HAP-1 (cell line): ENCODE data around the gene BCAR3.
"Not testable (repeated sequence)": the region's sequence is repeated elsewhere in the genome, so short reads cannot be mapped to it uniquely, and the experiment has no call there.

Source experiments
- DNase-seq, 2 experiments: peaks; one replicate each; pipeline ENCODE4 v3.0.0-alpha.2; 2016 to 2020; ENCODE audit warnings: low spot score in 2 of 2
- H3K27me3 ChIP-seq: fragments of 250-450 bp; sonication (Bioruptor Pico); 2 replicates; pipeline ENCODE4 v1.5.1; 2020; ENCODE audit warnings: low read depth, mild to moderate bottlenecking, moderate library complexity
- H3K36me3 ChIP-seq: fragments of 250-450 bp; sonication (Bioruptor Pico); replicated peaks from 2 replicates; pipeline ENCODE4 v1.5.1; 2020; ENCODE audit warnings: mild to moderate bottlenecking
- H3K4me1 ChIP-seq: fragments of 250-450 bp; sonication (Bioruptor Pico); 2 replicates; pipeline ENCODE4 v1.5.1; 2020; ENCODE audit warnings: mild to moderate bottlenecking
- H3K4me3 ChIP-seq: fragments of 250-450 bp; sonication (Bioruptor Pico); 2 replicates; pipeline ENCODE4 v1.5.1; 2020; ENCODE audit warnings: mild to moderate bottlenecking, moderate library complexity
- H3K9me3 ChIP-seq: fragments of 250-450 bp; sonication (Bioruptor Pico); 2 replicates; pipeline ENCODE4 v1.5.1; 2020; ENCODE audit warnings: mild to moderate bottlenecking, moderate library complexity
- in situ Hi-C: fragments of 300-500 bp; cut with MboI; formaldehyde crosslinking; loops from 3 replicates; pipeline ENCODE4 v1.14.3; 2020; ENCODE audit warnings: low sequenced_read_pairs, inconsistent platforms, mixed read lengths

The BCAR3 gene

DNA sequence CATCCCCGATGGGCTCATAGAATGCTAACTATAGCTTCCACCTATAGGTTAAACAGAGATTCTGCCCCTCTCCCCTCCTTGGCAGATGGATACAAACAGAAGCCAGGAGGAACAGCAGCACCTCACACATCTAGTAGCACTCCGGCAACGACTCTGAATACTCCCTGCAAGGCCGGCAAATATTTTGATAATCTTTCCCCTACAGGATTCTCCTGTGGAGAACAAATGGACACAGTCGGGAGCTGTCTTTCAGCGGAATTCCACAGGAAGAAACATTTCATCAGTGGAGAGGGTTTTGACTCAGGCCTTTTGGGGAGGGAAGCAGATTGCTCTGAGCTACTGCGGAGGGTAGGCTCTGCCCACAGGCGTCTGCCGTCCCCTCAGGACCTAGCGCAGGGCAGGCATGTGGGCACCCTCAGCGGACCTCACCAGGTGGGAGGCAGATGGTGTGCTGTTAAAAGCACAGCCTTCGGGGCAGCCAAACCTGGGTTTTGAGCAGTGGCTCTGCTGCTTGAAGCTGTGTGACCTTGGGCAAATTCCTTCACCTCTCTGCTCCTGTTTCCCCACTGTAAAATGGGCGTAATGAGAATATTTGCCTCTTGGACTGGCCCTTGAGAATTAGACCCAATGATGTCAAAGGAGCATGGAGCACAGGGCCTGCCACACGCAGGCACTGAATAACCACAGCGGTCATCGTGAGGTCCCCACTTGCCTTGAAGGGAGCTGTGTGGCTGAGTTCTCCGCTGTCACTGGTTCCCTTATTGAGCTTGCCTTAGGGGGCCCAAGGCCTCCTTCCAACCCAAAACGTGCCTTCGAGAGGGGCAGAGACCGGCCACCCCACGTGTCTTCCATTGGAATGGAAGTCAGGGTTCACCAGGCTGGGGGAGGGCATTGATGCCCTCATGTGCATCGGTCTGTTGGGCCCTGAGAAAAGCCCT, 19.2 kb upstream of the BCAR3 start:
- Histone ChIP-seq H3K27me3 (no peaks in the 10 kb centered on the region), H3K4me3 (no peak overlapping the region), H3K4me1 (no peaks in the 10 kb centered on the region), H3K36me3 (no peaks in the 10 kb centered on the region), H3K9me3 (no peaks in the 10 kb centered on the region)
- in situ Hi-C loops: no loop called here
- DNase-seq: no peak

DNA sequence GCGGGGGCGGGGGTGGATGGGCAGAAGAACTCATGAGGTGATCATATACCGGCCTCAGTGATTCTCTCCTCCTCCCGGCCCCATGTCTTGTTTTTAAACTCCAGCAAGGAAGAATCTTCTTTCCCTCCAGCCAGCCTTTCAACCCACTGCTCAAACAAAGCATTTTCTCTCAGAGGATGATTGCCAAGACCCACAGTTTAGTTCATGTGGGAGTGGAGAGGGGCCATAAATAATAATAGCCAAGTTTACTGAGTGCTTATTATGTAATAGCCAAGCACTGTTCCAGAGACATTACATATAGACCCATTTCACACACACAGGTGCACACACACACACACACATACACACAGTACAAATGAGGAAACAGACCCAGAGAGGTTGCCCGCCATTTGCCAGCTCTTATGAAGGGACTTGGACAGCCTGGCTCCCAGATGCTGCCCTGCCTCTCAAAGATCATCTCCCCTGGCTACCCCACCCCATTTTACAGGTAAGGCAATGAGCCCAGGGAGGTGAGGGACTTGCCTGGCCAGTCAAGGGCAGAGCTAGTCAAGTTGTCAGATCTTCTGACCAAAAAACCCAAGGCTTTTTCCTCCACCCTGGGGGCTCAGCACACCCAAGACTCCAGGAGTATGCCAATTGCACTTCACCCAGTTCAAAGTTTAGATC, 18.0 kb upstream of the BCAR3 start:
- no peaks in the 10 kb centered on the region for H3K36me3 ChIP-seq
- no peaks in the 10 kb centered on the region for H3K27me3 ChIP-seq
- no peak overlapping the region for H3K4me3 ChIP-seq
- no peak for DNase-seq
- in situ Hi-C loops: no loop called here
- no peaks in the 10 kb centered on the region for H3K9me3 ChIP-seq
- no peaks in the 10 kb centered on the region for H3K4me1 ChIP-seq

DNA sequence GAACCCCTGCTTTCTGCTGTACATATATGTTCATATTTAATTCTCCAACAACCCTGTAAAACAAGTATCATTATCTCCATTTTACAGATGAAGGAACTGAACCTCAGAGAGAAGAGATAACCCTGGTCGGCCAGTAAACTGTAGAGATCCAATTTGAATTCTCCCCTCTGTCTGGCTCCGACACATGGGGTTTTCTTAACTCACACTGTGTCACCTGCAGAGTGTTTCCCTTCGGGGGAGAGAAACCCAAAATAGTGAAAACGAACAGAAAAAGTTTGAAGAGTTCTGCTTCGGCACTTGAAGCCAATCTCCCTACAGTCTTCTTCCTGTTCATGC, 17.4 kb upstream of the BCAR3 start:
- H3K9me3 ChIP-seq: no peaks in the 10 kb centered on the region
- H3K4me1 ChIP-seq: no peaks in the 10 kb centered on the region
- no peak overlapping the region for H3K4me3 ChIP-seq
- no peak for DNase-seq
- H3K27me3 ChIP-seq: no peaks in the 10 kb centered on the region
- no peaks in the 10 kb centered on the region for H3K36me3 ChIP-seq
- in situ Hi-C loops: no loop called here

DNA sequence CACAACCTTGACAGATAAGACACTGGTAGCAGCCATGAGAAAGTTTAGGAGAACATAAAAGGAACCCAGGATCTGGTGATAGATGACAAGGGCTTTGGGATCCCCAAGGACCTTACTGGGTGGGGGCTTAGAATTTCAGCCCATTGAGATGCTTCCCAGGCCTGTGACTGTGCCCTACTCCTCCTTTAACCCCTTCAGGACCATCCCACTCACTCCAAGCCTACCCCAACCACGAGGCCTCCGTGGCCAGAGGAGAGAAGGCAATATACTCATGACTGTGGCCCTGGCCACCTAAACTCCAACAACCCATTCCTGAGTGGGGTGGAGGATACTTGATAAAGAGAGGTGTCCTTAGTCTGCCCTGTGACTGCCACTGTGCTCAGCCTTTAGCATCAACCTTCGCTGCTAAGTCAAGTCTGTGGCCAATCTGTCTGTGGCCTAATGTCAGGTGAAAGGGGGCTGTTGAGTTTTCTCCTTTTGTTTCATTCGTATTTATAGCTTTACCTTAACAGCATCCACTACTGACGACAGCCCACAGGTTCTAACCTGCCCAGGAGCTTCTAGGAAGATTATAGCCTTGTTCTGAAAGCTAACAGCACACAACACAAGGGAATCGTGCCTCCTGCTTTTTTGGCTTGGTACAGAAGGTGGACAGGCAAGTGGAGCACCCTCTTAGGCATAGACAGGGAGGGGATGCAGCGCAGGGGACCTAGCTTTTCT, 16.9 kb upstream of the BCAR3 start:
- no peaks in the 10 kb centered on the region for H3K36me3 ChIP-seq
- no peak overlapping the region for H3K4me3 ChIP-seq
- no peak for DNase-seq
- no peaks in the 10 kb centered on the region for H3K27me3 ChIP-seq
- in situ Hi-C loops: no loop called here
- H3K4me1 ChIP-seq: no peaks in the 10 kb centered on the region
- H3K9me3 ChIP-seq: no peaks in the 10 kb centered on the region

DNA sequence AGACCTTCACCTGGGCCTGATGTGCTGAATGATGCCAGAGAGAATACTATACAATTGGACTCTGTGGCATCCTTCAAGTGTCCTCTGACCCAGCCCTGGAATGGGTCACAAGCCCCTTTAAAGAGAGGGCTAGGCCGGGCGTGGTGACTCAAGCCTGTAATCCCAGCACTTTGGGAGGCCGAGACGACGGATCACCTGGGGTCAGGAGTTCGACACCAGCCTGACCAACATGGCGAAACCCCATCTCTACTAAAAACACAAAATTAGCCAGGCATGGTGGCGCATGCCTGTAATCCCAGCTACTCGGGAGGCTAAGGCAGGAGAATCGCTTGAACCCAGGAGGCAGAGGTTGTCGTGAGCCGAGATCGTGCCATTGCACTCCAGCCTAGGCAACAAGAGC, 15.9 kb upstream of the BCAR3 start:
- H3K4me1 ChIP-seq, H3K4me3 ChIP-seq, in situ Hi-C loops, DNase-seq, H3K27me3 ChIP-seq, H3K9me3 ChIP-seq, H3K36me3 ChIP-seq: not testable (repeated sequence)

DNA sequence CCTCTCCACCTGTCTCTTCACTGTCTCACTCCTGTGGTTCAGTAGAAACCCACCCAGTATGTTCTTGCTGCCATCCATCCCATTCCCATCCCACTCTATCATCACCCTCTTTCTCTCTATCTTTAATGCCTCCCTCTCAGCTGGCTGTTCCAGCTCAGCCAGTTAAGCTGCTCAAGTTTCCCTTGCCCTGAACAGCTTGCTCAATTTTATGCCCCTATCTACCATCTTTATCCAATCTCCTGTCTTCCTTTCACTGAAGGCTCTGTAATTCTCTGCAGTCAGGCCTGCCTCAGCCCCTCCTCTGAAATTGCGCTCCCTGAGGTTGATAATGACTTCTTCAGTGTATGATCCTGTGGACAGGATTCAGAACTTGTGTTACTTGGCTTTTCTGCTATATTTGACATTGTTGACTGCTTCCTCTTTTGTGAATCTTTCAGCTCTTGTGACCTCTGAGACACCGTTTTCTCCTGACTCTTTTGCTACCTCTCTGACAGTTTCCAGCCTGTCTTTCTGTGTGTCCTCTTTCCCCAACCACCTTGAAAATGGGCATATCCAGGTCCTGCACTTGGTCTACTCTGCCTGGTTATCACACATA, 13.9 kb upstream of the BCAR3 start:
- Histone ChIP-seq H3K4me3 (no peak overlapping the region), H3K27me3 (no peaks in the 10 kb centered on the region), H3K36me3 (no peaks in the 10 kb centered on the region), H3K4me1 (peaks cover 12% of the 10 kb centered on the region), H3K9me3 (no peaks in the 10 kb centered on the region)
- in situ Hi-C loops: no loop called here
- DNase-seq: no peak

DNA sequence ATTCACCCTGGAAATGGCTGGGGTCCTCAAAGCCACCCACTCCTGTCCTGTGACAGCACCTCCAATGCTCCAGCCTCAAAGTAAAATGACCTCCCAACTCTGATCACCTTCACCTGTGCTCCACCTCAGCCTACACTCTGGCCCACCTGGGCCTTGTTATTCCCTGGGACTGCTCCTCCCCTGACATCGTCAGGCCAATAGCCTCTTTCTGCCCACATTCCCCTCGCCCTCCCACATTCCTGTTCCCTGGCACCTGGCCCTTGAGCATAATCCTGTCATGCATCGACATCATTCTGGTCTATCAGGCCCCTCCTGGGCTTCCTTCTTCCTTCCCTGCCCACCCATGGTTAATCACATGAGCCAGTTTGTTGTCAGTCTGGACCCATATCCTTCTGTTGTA, 13.2 kb upstream of the BCAR3 start:
- H3K4me3 ChIP-seq: no peak overlapping the region
- H3K4me1 ChIP-seq: peaks cover 19% of the 10 kb centered on the region

DNA sequence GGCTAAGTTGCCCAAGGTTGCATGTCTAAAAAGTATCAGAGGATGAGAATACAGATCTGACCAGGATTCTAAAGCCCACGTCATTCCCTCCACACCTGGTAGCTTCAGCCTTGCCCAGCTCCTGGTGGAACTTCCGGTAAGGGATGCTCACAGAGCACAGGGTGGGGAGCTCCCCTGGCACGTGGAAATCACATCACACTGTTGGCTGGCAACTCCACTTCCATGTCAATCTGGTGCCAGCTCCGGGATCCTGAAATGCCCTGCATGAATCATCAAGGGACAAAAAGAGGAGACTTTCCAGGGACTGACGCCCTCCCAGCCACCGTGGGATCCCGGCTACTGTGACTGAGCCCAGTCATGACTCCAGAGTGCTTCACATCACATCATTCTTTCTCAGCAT, 12.4 kb upstream of the BCAR3 start:
- Histone ChIP-seq H3K27me3 (no peaks in the 10 kb centered on the region), H3K4me3 (no peak overlapping the region), H3K9me3 (no peaks in the 10 kb centered on the region), H3K4me1 (peaks cover 20% of the 10 kb centered on the region), H3K36me3 (no peaks in the 10 kb centered on the region)
- in situ Hi-C loops: no loop called here
- no peak for DNase-seq

More for the DNA sequence above, 13.2 kb upstream of the BCAR3 start:
- no peaks in the 10 kb centered on the region for H3K27me3 ChIP-seq
- no peaks in the 10 kb centered on the region for H3K9me3 ChIP-seq
- in situ Hi-C loops: no loop called here
- no peaks in the 10 kb centered on the region for H3K36me3 ChIP-seq
- no peak for DNase-seq

DNA sequence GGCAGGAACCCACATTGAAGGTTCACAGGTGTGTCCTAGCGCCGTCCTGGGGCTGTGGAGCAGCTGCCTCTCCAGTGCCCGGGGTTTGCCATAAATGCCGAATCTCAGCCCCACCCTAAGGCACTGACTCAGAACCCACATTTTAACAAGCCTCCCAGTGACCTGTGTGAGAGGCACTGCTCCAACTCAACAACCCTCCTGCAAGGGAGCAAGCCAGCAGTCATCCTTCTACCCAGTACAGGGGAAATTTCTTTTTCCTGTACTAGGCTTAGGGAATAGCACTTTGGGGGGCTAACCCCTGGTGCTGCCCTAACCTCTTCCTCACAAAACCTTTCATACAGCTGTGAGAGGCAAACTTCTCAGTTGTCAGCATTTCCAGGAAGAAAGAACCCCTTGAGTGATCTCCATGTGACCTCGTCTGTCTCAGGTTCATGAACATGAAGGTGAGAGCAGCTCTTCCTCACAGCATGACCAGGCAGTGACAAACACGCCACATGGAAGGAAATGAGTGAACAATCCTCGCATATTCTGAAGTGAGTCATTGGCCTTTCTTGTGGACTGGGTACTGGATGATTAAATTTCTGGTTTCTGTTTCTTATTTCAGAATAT, 11.4 kb upstream of the BCAR3 start:
- H3K36me3 ChIP-seq: no peaks in the 10 kb centered on the region
- in situ Hi-C loops: no loop called here
- H3K9me3 ChIP-seq: no peaks in the 10 kb centered on the region
- H3K4me3 ChIP-seq: no peak overlapping the region
- H3K27me3 ChIP-seq: no peaks in the 10 kb centered on the region
- peaks cover 20% of the 10 kb centered on the region for H3K4me1 ChIP-seq
- no peak for DNase-seq

DNA sequence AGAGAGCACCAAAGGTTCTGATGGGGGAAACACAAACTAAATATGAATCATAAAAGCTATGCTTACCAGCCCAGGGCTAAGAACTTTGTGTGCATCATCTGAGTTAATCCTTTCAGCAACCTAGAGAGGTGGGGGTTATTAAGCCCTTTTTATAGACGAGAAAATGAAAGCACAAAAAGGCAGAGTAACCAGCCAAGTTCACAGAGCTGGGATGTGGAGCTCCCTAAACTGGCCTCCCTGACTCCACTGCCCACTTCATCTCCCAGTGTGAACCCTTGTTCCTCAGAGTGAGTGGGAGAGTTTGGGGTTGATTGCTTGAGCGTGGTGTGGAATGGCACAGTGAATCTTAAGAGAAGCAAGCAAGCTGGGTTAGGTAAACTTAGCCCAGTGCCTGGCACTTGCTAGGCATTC, 10.8 kb upstream of the BCAR3 start:
- peak in 1 of 2 experiments; percentile 41 for DNase-seq
- Histone ChIP-seq H3K4me1 (peaks cover 20% of the 10 kb centered on the region), H3K9me3 (no peaks in the 10 kb centered on the region), H3K36me3 (no peaks in the 10 kb centered on the region), H3K27me3 (no peaks in the 10 kb centered on the region), H3K4me3 (no peak overlapping the region)
- in situ Hi-C loops: no loop called here

DNA sequence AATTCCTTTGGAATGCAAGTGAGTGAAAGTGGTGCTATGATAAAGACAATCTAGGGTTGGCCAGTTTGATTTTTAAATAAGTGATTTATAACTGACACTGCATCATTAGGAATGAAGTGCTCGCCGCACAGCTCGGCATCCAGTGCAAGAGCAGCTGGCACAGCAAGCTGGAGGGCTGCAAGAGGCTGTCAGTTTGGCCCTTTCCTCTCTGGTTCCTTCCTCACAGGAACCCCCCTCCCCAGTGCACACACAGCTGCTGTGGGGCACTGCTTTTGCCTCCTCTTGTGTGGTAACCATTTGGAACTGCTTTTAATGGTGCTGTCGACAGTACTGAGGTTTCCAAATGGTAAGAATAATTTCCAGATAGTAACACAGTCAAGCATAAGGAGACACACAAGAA, 10.4 kb upstream of the BCAR3 start:
- DNase-seq: no peak
- Histone ChIP-seq H3K27me3 (no peaks in the 10 kb centered on the region), H3K9me3 (no peaks in the 10 kb centered on the region), H3K4me1 (peaks cover 20% of the 10 kb centered on the region), H3K36me3 (no peaks in the 10 kb centered on the region), H3K4me3 (no peak overlapping the region)
- in situ Hi-C loops: no loop called here

DNA sequence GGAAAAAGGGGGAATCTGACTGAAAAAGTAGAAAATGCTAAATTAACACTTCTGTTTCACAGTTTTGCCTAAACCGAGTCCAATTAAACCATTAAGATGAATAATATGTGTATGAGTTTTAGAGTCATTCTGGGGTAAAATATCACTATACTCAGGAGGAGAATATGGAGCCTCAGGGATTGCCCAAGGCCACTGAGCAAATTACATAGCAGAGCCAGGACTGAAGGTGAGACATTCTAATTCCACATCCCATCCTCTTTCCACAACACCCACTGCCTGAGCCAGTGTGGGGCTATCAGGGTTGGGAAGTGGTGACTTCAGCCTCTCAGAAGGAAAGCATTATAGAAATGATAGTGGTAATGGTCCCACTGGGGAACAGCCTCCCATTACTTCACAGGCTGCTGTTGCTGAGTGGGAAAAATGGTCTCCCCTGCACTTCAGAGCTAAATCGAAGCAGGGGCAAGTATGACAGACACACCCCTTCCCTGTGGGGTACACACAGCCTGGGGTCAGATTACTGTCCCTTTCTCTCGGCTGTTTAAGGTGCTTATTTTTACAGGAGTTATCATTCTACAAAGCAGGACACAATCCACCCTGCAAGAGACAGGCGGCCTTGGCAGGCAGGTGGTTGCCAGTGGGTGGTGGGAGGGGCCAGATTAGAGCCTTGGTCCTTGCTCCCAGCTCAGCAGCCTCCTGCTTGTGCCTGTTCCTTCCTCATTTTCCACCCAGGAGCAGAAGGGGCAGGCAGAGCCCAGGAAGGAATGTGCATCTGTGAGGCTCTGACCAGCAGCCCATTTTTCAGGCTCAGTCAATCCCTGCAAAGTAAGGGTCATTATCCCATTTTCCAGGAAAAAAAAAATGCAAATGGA, 9.5 kb upstream of the BCAR3 start:
- Histone ChIP-seq H3K4me3 (no peak overlapping the region), H3K9me3 (no peaks in the 10 kb centered on the region), H3K4me1 (peaks cover 20% of the 10 kb centered on the region), H3K27me3 (no peaks in the 10 kb centered on the region), H3K36me3 (no peaks in the 10 kb centered on the region)
- in situ Hi-C loops: no loop called here
- peak in 1 of 2 experiments; percentile 22 for DNase-seq

DNA sequence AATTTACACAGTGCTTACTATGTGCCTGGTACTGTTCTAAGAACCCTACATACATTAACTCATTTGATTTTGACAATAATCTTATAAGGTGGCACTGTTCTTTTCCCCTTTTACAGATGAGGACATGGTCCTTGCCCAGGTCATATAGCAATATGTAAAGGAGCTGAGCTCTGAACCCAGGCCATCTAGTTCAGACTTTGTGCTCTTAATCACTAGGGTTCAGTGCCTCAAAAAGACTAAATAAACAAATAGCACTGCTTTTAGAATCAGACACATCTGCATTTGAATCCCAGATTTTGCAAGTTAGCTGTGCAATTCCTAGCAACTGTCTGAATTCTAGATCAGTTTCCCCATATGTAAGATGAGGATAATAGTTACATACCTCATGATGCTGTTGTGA, 8.7 kb upstream of the BCAR3 start:
- Histone ChIP-seq H3K27me3 (no peaks in the 10 kb centered on the region), H3K4me1 (peaks cover 20% of the 10 kb centered on the region), H3K9me3 (no peaks in the 10 kb centered on the region), H3K36me3 (no peaks in the 10 kb centered on the region), H3K4me3 (no peak overlapping the region)
- DNase-seq: no peak
- in situ Hi-C loops: no loop called here
